IPS-20b (cell line): ENCODE measurements around the gene HMGA1.

ENCODE experiments used
- H3K27ac ChIP-seq: one replicate; pipeline ENCODE4 v1.5.1; 2013; ENCODE audit warnings: low read length
- H3K27me3 ChIP-seq: 2 replicates; pipeline ENCODE4 v1.6.1; 2013; ENCODE audit warnings: mild to moderate bottlenecking, low read length, inconsistent platforms; ENCODE audit not compliant: insufficient read depth
- H3K36me3 ChIP-seq: 2 replicates; pipeline ENCODE4 v1.6.1; 2013; ENCODE audit warnings: low read depth, mild to moderate bottlenecking, inconsistent platforms, low read length, moderate library complexity; ENCODE audit not compliant: insufficient read depth
- H3K4me1 ChIP-seq: 2 replicates; pipeline ENCODE4 v1.6.1; 2013; ENCODE audit warnings: mild to moderate bottlenecking, control low read depth, inconsistent platforms, low read length, moderate library complexity; ENCODE audit not compliant: insufficient read depth
- H3K4me3 ChIP-seq: 2 replicates; pipeline ENCODE4 v1.5.1; 2013; ENCODE audit warnings: mild to moderate bottlenecking, low read length, inconsistent platforms
- H3K9ac ChIP-seq: 2 replicates; pipeline ENCODE4 v1.6.1; 2013; ENCODE audit warnings: low read depth, mild to moderate bottlenecking, inconsistent platforms, low read length, moderate library complexity
- H3K9me3 ChIP-seq: 2 replicates; pipeline ENCODE4 v1.6.1; 2013; ENCODE audit warnings: mild to moderate bottlenecking, low read depth, low read length, inconsistent platforms; ENCODE audit not compliant: insufficient read depth

The HMGA1 gene

GRCh38 chr6:34237316-34237721, 646 bp downstream of the HMGA1 start:
- peaks cover 42% of the 10 kb centered on the region for H3K36me3 ChIP-seq
- peaks cover 37% of the 10 kb centered on the region for H3K4me1 ChIP-seq

GRCh38 chr6:34237722-34238584, 1.3 kb downstream of the HMGA1 start:
- peaks cover 43% of the 10 kb centered on the region for H3K4me1 ChIP-seq

More at GRCh38 chr6:34237316-34237721, 646 bp downstream of the HMGA1 start:
- H3K27ac ChIP-seq, result no peak overlapping the region
- H3K9ac ChIP-seq, result peak overlapping the region; percentile 98
- no peaks in the 10 kb centered on the region for H3K9me3 ChIP-seq
- H3K4me3 ChIP-seq, result peak overlapping the region; percentile 95; the same call in 1 of the 2 replicates
- no peaks in the 10 kb centered on the region for H3K27me3 ChIP-seq

GRCh38 chr6:34238585-34239499, 2.2 kb downstream of the HMGA1 start:
- H3K9ac ChIP-seq, result peak overlapping the region; percentile 98
- no peaks in the 10 kb centered on the region for H3K9me3 ChIP-seq
- H3K4me3 ChIP-seq, result peak overlapping the region; percentile 88
- peak overlapping the region; percentile 70 for H3K27ac ChIP-seq
- peaks cover 42% of the 10 kb centered on the region for H3K4me1 ChIP-seq
- H3K36me3 ChIP-seq, result peaks cover 57% of the 10 kb centered on the region
- no peaks in the 10 kb centered on the region for H3K27me3 ChIP-seq

More at GRCh38 chr6:34237722-34238584, 1.3 kb downstream of the HMGA1 start:
- Histone ChIP-seq H3K27ac (peak overlapping the region; percentile 70), H3K9me3 (no peaks in the 10 kb centered on the region), H3K36me3 (peaks cover 48% of the 10 kb centered on the region), H3K9ac (peak overlapping the region; percentile 98), H3K27me3 (no peaks in the 10 kb centered on the region), H3K4me3 (peak overlapping the region; percentile 88)

GRCh38 chr6:34239500-34239825, 2.8 kb downstream of the HMGA1 start:
- Histone ChIP-seq H3K4me3 (peak overlapping the region; percentile 88), H3K4me1 (peaks cover 36% of the 10 kb centered on the region), H3K36me3 (peaks cover 63% of the 10 kb centered on the region)

GRCh38 chr6:34239893-34240292, 3.2 kb downstream of the HMGA1 start:
- peaks cover 68% of the 10 kb centered on the region for H3K36me3 ChIP-seq
- H3K4me1 ChIP-seq, result peaks cover 33% of the 10 kb centered on the region
- peak overlapping the region; percentile 98 for H3K9ac ChIP-seq
- H3K27me3 ChIP-seq, result no peaks in the 10 kb centered on the region
- no peaks in the 10 kb centered on the region for H3K9me3 ChIP-seq
- H3K4me3 ChIP-seq, result peak overlapping the region; percentile 88
- peak overlapping the region; percentile 11 for H3K27ac ChIP-seq

More at GRCh38 chr6:34239500-34239825, 2.8 kb downstream of the HMGA1 start:
- H3K9me3 ChIP-seq, result no peaks in the 10 kb centered on the region
- peak overlapping the region; percentile 98 for H3K9ac ChIP-seq
- peak overlapping the region; percentile 11 for H3K27ac ChIP-seq
- H3K27me3 ChIP-seq, result no peaks in the 10 kb centered on the region

GRCh38 chr6:34240329-34241248, 3.9 kb downstream of the HMGA1 start:
- peak overlapping the region; percentile 88 for H3K4me3 ChIP-seq

GRCh38 chr6:34241351-34242215, 4.9 kb downstream of the HMGA1 start:
- no peaks in the 10 kb centered on the region for H3K27me3 ChIP-seq
- H3K9ac ChIP-seq, result peak overlapping the region; percentile 33; the same call in 1 of the 2 replicates
- peaks cover 33% of the 10 kb centered on the region for H3K4me1 ChIP-seq
- H3K4me3 ChIP-seq, result no peak overlapping the region; the same call in 1 of the 2 replicates
- no peak overlapping the region for H3K27ac ChIP-seq
- H3K9me3 ChIP-seq, result no peaks in the 10 kb centered on the region
- peaks cover 79% of the 10 kb centered on the region for H3K36me3 ChIP-seq

More at GRCh38 chr6:34240329-34241248, 3.9 kb downstream of the HMGA1 start:
- peaks cover 33% of the 10 kb centered on the region for H3K4me1 ChIP-seq
- H3K27ac ChIP-seq, result no peak overlapping the region
- peak overlapping the region; percentile 98; the same call in 1 of the 2 replicates for H3K9ac ChIP-seq
- H3K27me3 ChIP-seq, result no peaks in the 10 kb centered on the region
- no peaks in the 10 kb centered on the region for H3K9me3 ChIP-seq
- H3K36me3 ChIP-seq, result peaks cover 75% of the 10 kb centered on the region

GRCh38 chr6:34242252-34243130, 5.8 kb downstream of the HMGA1 start:
- Histone ChIP-seq H3K4me3 (no peak overlapping the region; the same call in 1 of the 2 replicates), H3K27ac (no peak overlapping the region), H3K9me3 (no peaks in the 10 kb centered on the region), H3K9ac (no peak overlapping the region), H3K27me3 (no peaks in the 10 kb centered on the region), H3K4me1 (peaks cover 33% of the 10 kb centered on the region), H3K36me3 (peaks cover 79% of the 10 kb centered on the region)

GRCh38 chr6:34243131-34243771, 6.6 kb downstream of the HMGA1 start:
- Histone ChIP-seq H3K27ac (no peak overlapping the region), H3K9ac (no peak overlapping the region), H3K36me3 (peaks cover 78% of the 10 kb centered on the region), H3K27me3 (no peaks in the 10 kb centered on the region), H3K4me3 (no peak overlapping the region; the same call in 1 of the 2 replicates), H3K4me1 (peaks cover 33% of the 10 kb centered on the region), H3K9me3 (no peaks in the 10 kb centered on the region)
